GM19468 (cell line): ENCODE measurements around the gene THSD4.

ENCODE experiments used
- ATAC-seq: cut with Tn5 transposase; IDR thresholded peaks from one replicate; pipeline ENCODE4 v1.9.1; 2021; ENCODE audit warnings: mild to moderate bottlenecking, moderate library complexity, moderate number of reproducible peaks; ENCODE audit not compliant: unreplicated experiment; ENCODE audit errors: extremely low read depth

Gene THSD4

GRCh38 chr15:71456362-71456761 is 341.1 kb downstream of the THSD4 start:
- ATAC-seq, result no peak

GRCh38 chr15:71456811-71457210 is 341.5 kb downstream of the THSD4 start:
- ATAC-seq, result no peak

- ATAC-seq, result no peak
Measured at GRCh38 chr15:71458089-71458660, 342.9 kb downstream of the THSD4 start.

- no peak for ATAC-seq
Measured at GRCh38 chr15:71461748-71462147, 346.5 kb downstream of the THSD4 start.

GRCh38 chr15:71462638-71463037 is 347.4 kb downstream of the THSD4 start:
- ATAC-seq, result no peak

GRCh38 chr15:71463156-71463665 is 347.9 kb downstream of the THSD4 start:
- ATAC-seq, result no peak

- ATAC-seq, result no peak
Measured at GRCh38 chr15:71465131-71465955, 350.1 kb downstream of the THSD4 start.

GRCh38 chr15:71468715-71469114 is 353.4 kb downstream of the THSD4 start:
- ATAC-seq, result no peak

- ATAC-seq, result no peak
Measured at GRCh38 chr15:71469413-71469812, 354.1 kb downstream of the THSD4 start.

GRCh38 chr15:71471347-71471746 is 356.1 kb downstream of the THSD4 start:
- ATAC-seq, result no peak

- no peak for ATAC-seq
Measured at GRCh38 chr15:71472566-71472965, 357.3 kb downstream of the THSD4 start.

- no peak for ATAC-seq
Measured at GRCh38 chr15:71473751-71474150, 358.5 kb downstream of the THSD4 start.

- no peak for ATAC-seq
Measured at GRCh38 chr15:71476823-71477222, 361.6 kb downstream of the THSD4 start.

GRCh38 chr15:71480556-71480955 is 365.3 kb downstream of the THSD4 start:
- no peak for ATAC-seq

GRCh38 chr15:71484080-71484479 is 368.8 kb downstream of the THSD4 start:
- no peak for ATAC-seq

- no peak for ATAC-seq
Measured at GRCh38 chr15:71485094-71485693, 369.9 kb downstream of the THSD4 start.

- no peak for ATAC-seq
Measured at GRCh38 chr15:71489570-71489969, 374.3 kb downstream of the THSD4 start.

- no peak for ATAC-seq
Measured at GRCh38 chr15:71493526-71493925, 378.3 kb downstream of the THSD4 start.

- no peak for ATAC-seq
Measured at GRCh38 chr15:71494563-71495397, 379.5 kb downstream of the THSD4 start.

GRCh38 chr15:71495398-71495780 is 380.1 kb downstream of the THSD4 start:
- ATAC-seq, result no peak
